K562 treated with DMSO at 1 percent for 12 hours (cell line): ENCODE results near the gene SH3BGRL3. TPM values are rescaled to one million over a fixed set of nuclear protein-coding genes. Genes with fewer than 3 reads are reported as not detected.

ENCODE experiments used
- total RNA-seq: library from RNA; unstranded; fragments of 300-600 nt; gene quantifications from 2 replicates; pipeline ENCODE4 v1.2.3, GENCODE V29; 2022; ENCODE audit not compliant: insufficient read depth

SH3BGRL3 gene
- total RNA-seq = 70.9 and 79.9 TPM in 2 replicates

DNA sequence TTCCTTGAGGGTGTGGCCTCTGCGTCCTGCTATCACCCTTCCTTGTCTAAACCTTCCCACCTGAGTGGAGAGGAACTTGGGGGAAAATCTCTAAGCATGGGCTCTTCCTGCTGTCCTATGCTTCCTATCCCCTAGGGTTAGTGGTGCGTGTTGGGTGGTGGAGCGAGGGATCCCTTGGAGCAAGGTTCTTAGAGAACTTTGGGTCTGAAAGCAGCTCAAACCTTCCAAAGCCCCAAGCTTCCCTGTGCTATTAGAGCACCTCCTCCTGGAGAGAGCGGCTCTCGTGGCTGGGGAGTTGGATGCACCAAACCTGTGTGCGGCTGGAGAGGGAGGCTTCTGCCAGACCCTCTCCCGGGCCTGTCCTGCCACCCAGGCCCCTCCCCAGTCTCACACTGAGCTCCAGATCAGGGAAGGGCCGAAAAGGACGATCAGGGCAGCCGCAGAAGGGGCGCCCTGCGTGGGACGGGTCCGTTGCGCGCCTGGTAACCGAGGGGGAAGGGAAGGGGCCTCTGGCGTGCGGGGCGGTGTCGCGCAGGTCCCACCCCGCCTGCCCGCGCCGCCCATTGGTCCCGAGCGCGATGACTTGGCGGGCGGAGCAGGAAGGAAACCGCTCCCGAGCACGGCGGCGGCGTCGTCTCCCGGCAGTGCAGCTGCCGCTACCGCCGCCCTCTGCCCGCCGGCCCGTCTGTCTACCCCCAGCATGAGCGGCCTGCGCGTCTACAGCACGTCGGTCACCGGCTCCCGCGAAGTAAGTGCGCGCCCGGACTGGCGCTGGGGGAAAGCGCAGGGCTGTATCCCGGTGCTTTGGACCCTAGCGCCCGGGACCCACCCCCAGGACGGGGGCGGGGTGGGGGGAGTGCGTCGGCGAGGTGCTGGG is at the start of gene SH3BGRL3:
Gene SH3BGRL3, plus strand, starts transcription at position 631 of the 877 bp plus-strand sequence. Its CDS starts 70 bp downstream, at position 701.

DNA sequence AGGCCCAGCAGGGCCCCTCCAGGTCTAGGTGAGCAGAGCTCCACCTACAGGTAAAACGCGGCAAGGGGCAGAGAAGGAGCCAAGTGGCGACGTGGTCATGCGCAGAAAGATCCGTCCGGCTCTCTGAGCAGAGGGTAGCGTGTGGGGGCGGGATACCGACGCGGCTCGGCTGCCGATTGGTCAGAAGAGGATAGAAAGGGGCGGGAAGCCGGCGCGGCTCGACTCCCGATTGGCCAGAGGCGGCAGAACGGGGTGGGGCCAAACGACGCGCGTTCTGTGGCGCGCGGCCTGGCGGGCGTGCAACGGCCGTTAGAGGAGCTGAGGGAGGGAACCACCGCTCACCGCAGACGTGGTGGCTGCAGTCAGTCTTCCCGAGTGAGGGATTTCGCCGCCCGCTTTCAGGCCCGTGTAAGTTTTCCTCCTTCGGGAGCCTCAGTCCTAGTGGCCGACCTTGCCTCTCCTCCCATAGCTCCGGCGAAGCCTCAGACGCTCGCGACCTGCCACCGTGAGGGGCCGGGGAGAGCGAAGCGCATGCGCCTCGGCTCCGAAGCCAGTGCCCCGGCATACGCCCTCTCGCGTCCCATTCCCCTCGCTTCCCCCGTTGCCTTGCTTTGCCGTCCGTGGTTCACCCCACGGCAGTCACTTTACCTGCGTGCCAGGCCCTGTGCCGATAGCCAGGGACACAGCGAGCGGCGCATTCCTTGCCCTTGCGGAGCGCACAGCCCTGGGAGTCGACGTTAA is 45.8 kb upstream of the SH3BGRL3 start, which contains the start of gene CEP85:
Gene CEP85, plus strand, starts transcription at position 298 of the 741 bp plus-strand sequence. CDS start 5,584 bp downstream, outside the sequence.

GRCh38 chr1:26306290-26307229 is 26.7 kb downstream of the SH3BGRL3 start, which contains the start of gene UBXN11:
Gene UBXN11 (minus strand): TSS chr1:26306636. CDS start chr1:26302883, 3,753 bp downstream.

GRCh38 chr1:26317612-26318337 is 37.9 kb downstream of the SH3BGRL3 start, which contains the start of gene CD52:
Gene CD52 (plus strand): TSS chr1:26317958. CDS start chr1:26318018, 60 bp downstream.

Other genes starting within 250 kb of the SH3BGRL3 start
- not detected in 2 replicates for gene SLC30A2, start 234.0 kb upstream of the SH3BGRL3 start, total RNA-seq
- gene TRIM63, start 212.5 kb upstream of the SH3BGRL3 start, total RNA-seq = 0.37 TPM in 1 of 2 replicates, not detected in the other
- 4.8 and 16.2 TPM in 2 replicates for gene PDIK1L, start 168.3 kb upstream of the SH3BGRL3 start, total RNA-seq
- gene FAM110D, start 121.0 kb upstream of the SH3BGRL3 start, total RNA-seq = 0.47 and 0.70 TPM in 2 replicates
- not detected in 2 replicates for gene C1orf232, start 111.1 kb upstream of the SH3BGRL3 start, total RNA-seq
- 71.2 and 131 TPM in 2 replicates for gene ZNF593, start 110.2 kb upstream of the SH3BGRL3 start, total RNA-seq
- 4.6 TPM in 1 of 2 replicates, not detected in the other for gene ZNF593OS, start 108.3 kb upstream of the SH3BGRL3 start, total RNA-seq
- gene CNKSR1, start 102.6 kb upstream of the SH3BGRL3 start, total RNA-seq = 0.62 and 0.64 TPM in 2 replicates
- not detected in 2 replicates for gene CATSPER4, start 89.5 kb upstream of the SH3BGRL3 start, total RNA-seq
- gene CEP85, start 45.9 kb upstream of the SH3BGRL3 start, total RNA-seq = 37.8 and 85.8 TPM in 2 replicates
- 15.6 and 18.2 TPM in 2 replicates for gene UBXN11, start 26.6 kb downstream of the SH3BGRL3 start, total RNA-seq
- 57.7 and 74.8 TPM in 2 replicates for gene CD52, start 37.9 kb downstream of the SH3BGRL3 start, total RNA-seq
- gene CRYBG2, start 74.0 kb downstream of the SH3BGRL3 start, total RNA-seq = 2.4 and 7.7 TPM in 2 replicates
- gene ZNF683, start 92.7 kb downstream of the SH3BGRL3 start, total RNA-seq = not detected in 2 replicates
- not detected in 2 replicates for gene LIN28A, start 130.7 kb downstream of the SH3BGRL3 start, total RNA-seq
- gene DHDDS, start 152.2 kb downstream of the SH3BGRL3 start, total RNA-seq = 21.3 and 32.0 TPM in 2 replicates
- gene HMGN2, start 192.4 kb downstream of the SH3BGRL3 start, total RNA-seq = 670 and 811 TPM in 2 replicates
- gene RPS6KA1, start 249.7 kb downstream of the SH3BGRL3 start, total RNA-seq = 54.1 and 75.2 TPM in 2 replicates